Measurements from ENCODE around the gene ZNF451. TPM values are rescaled to one million over a fixed set of nuclear protein-coding genes. Genes with fewer than 3 reads are reported as not detected.
"Not testable (repeated sequence)": the region's sequence is repeated elsewhere in the genome, so short reads cannot be mapped to it uniquely, and the experiment has no call there.

Gene ZNF451
- total RNA-seq, 1 experiment from 2014 or later, result 72.2 TPM

DNA sequence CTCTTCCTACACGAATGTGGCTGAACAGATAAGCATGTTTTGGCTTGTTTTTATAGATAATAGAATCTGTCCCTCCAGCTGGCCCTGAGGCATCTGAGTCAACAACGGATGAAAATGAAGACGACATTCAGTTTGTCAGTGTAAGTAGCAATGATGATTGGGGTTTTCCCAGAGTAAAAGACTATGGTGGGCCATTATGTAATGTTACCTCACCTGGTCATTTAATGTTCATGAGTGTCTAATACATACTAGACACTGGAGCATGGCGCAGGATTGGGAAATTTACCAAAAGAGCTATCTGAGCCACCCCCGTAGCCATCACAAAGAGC, 42.8 kb upstream of the ZNF451 start:
- H3K27me3 ChIP-seq (replicated peaks; ENCODE audit: insufficient read depth, low read depth, low read length, poor library complexity); CTCF ChIA-PET; BruUV-seq (replicated peaks); H3K9me3 ChIP-seq (ENCODE audit: low read depth, low read length, poor library complexity, severe bottlenecking); H3K4me3 ChIP-seq (ENCODE audit: low read depth, low read length, poor library complexity, severe bottlenecking); H3K27ac ChIP-seq (ENCODE audit: low read depth, low read length, poor library complexity, severe bottlenecking); POLR2A ChIA-PET (ENCODE audit: low non-redundant PET); DNase-seq (ENCODE audit: low spot score): not testable (repeated sequence)
- intact Hi-C loops (cut with micrococcal nuclease; ENCODE audit: unreplicated experiment), result loop anchor here (5.0 kb wide), 1 partner anchor 270 kb away; the partner anchor contains the start of gene PRIM2
- peaks cover 42% of the 10 kb centered on the region for H3K36me3 ChIP-seq (ENCODE audit: insufficient read depth, low read length, poor library complexity, severe bottlenecking)
- H3K4me1 ChIP-seq (ENCODE audit: insufficient read depth, low read length, poor library complexity, severe bottlenecking), result peaks cover 11% of the 10 kb centered on the region

- BruUV-seq (replicated peaks); POLR2A ChIA-PET (ENCODE audit: low non-redundant PET): not testable (repeated sequence)
- intact Hi-C loops (cut with micrococcal nuclease; ENCODE audit: unreplicated experiment), result loop anchor here (5.0 kb wide), 1 partner anchor 269 kb away; the partner anchor contains the start of gene PRIM2
Observed at GRCh38 chr6:57047859-57048258, 42.1 kb upstream of the ZNF451 start.

GRCh38 chr6:57048577-57048976, 41.4 kb upstream of the ZNF451 start:
- H3K36me3 ChIP-seq (ENCODE audit: insufficient read depth, low read length, poor library complexity, severe bottlenecking), result peaks cover 55% of the 10 kb centered on the region
- ChIA-PET POLR2A (ENCODE audit: low non-redundant PET) (no interaction called here), CTCF (no interaction called here)
- no peaks in the 10 kb centered on the region for H3K9me3 ChIP-seq (ENCODE audit: low read depth, low read length, poor library complexity, severe bottlenecking)
- peak overlapping the region; percentile 30 for H3K4me3 ChIP-seq (ENCODE audit: low read depth, low read length, poor library complexity, severe bottlenecking)
- TF ChIP-seq CTCF (conservative IDR thresholded peaks at IDR 0.05; ENCODE audit: low read depth, low read length) (no peak), EZH2 (IDR thresholded peaks at IDR 0.05; ENCODE audit: borderline replicate concordance, low read depth, low read length, poor library complexity, severe bottlenecking) (no peak)
- peaks cover 11% of the 10 kb centered on the region for H3K4me1 ChIP-seq (ENCODE audit: insufficient read depth, low read length, poor library complexity, severe bottlenecking)
- no peak for DNase-seq (ENCODE audit: low spot score)
- H3K27ac ChIP-seq (ENCODE audit: low read depth, low read length, poor library complexity, severe bottlenecking), result no peak overlapping the region
- BruUV-seq (replicated peaks), result no TSS peak
- intact Hi-C loops (cut with micrococcal nuclease; ENCODE audit: unreplicated experiment), result loop anchor here (5.0 kb wide), 1 partner anchor 269 kb away; the partner anchor contains the start of gene PRIM2
- no peaks in the 10 kb centered on the region for H3K27me3 ChIP-seq (replicated peaks; ENCODE audit: insufficient read depth, low read depth, low read length, poor library complexity)

More at GRCh38 chr6:57047859-57048258, 42.1 kb upstream of the ZNF451 start:
- Histone ChIP-seq H3K4me1 (ENCODE audit: insufficient read depth, low read length, poor library complexity, severe bottlenecking) (peaks cover 11% of the 10 kb centered on the region), H3K36me3 (ENCODE audit: insufficient read depth, low read length, poor library complexity, severe bottlenecking) (peaks cover 48% of the 10 kb centered on the region), H3K4me3 (ENCODE audit: low read depth, low read length, poor library complexity, severe bottlenecking) (peak overlapping the region; percentile 30)
- H3K27ac ChIP-seq (ENCODE audit: low read depth, low read length, poor library complexity, severe bottlenecking); H3K27me3 ChIP-seq (replicated peaks; ENCODE audit: insufficient read depth, low read depth, low read length, poor library complexity); H3K9me3 ChIP-seq (ENCODE audit: low read depth, low read length, poor library complexity, severe bottlenecking); DNase-seq (ENCODE audit: low spot score); CTCF ChIA-PET: not testable (repeated sequence)

DNA sequence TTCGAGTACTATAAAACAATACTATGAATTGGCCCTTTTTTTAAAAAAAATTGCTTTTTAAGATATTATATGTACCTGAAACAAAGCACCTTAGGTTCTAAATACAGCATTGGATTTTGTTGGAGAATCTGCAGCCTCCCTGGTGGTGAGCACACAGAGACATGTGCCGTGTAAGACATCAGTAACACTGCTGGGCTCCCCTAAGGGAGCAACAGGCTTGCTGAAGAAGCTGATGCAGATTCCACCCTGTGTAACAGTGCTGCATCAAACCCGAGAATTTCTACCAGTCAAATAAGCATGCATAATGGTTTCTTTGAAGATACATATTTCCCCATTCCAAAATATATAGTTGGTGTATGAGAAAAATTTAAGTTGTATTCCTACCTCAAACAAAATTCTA, 26.1 kb upstream of the ZNF451 start:
- Histone ChIP-seq H3K4me3 (ENCODE audit: low read depth, low read length, poor library complexity, severe bottlenecking) (no peak overlapping the region), H3K4me1 (ENCODE audit: insufficient read depth, low read length, poor library complexity, severe bottlenecking) (no peaks in the 10 kb centered on the region), H3K27me3 (replicated peaks; ENCODE audit: insufficient read depth, low read depth, low read length, poor library complexity) (no peaks in the 10 kb centered on the region), H3K9me3 (ENCODE audit: low read depth, low read length, poor library complexity, severe bottlenecking) (no peaks in the 10 kb centered on the region), H3K27ac (ENCODE audit: low read depth, low read length, poor library complexity, severe bottlenecking) (no peak overlapping the region), H3K36me3 (ENCODE audit: insufficient read depth, low read length, poor library complexity, severe bottlenecking) (peaks cover 3% of the 10 kb centered on the region)
- ChIA-PET CTCF (no interaction called here), POLR2A (ENCODE audit: low non-redundant PET) (no interaction called here)
- DNase-seq (ENCODE audit: low spot score), result no peak
- TF ChIP-seq EZH2 (IDR thresholded peaks at IDR 0.05; ENCODE audit: borderline replicate concordance, low read depth, low read length, poor library complexity, severe bottlenecking) (no peak), CTCF (conservative IDR thresholded peaks at IDR 0.05; ENCODE audit: low read depth, low read length) (no peak)
- BruUV-seq (replicated peaks), result no TSS peak
- intact Hi-C loops (cut with micrococcal nuclease; ENCODE audit: unreplicated experiment), result no loop called here

All from A673 (cell line).